Measurements from ENCODE around the gene SEPHS2. TPM values are rescaled to one million over a fixed set of nuclear protein-coding genes. Genes with fewer than 3 reads are reported as not detected.
A peak's percentile ranks its signal among the peaks of the same experiment; 100 is the strongest.

The SEPHS2 gene
- total and polyA plus RNA-seq, 2 experiments from 2014 or later = 29.7 to 43.0 TPM

DNA sequence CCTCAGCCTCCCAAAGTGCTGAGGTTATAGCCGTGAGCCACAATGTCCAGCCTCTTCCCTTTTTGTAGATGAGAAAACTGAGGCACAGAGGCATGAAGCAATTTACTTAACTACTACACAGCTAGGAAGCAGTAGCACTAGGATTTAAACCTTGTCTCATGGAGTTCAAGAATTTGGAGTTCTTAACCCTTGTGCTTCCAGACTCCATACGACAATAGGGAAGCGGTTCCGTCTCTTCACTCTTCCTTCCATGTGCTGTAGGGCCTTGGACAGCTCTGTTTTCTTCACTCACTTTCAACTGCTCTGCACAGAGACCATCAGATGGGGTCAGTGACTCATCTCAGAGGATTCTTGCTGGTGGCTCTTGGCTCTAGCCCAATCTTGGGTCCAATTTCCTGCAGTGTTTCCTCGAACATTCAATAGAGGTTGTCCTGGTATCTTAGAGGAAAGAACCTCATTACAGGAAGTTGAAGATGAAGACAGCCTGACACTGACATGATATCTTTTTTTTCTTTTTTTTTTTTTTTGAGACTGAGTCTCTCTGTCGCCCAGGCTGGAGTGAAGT is 46.2 kb upstream of the SEPHS2 start:
- H2AFZ ChIP-seq = 0 out of 2 replicates have a peak overlapping the region, but pooled peaks have one; percentile 56
- TF ChIP-seq NANOG (IDR thresholded peaks at IDR 0.05; ENCODE audit: borderline replicate concordance) = no peak
- TF ChIP-seq ZNF331 (CRISPR knock-in tag; IDR thresholded peaks at IDR 0.05; ENCODE audit: low read depth) = no peak
- TF ChIP-seq EZH2 (IDR thresholded peaks at IDR 0.05; ENCODE audit: low read depth, unreplicated experiment) = no peak
- no peak for TF ChIP-seq JUNB (IDR thresholded peaks at IDR 0.05; ENCODE audit: unreplicated experiment)
- no peak for TF ChIP-seq EZH2phosphoT487 (IDR thresholded peaks at IDR 0.05; ENCODE audit: unreplicated experiment)
- no peak for TF ChIP-seq ZNF462 (CRISPR knock-in tag; IDR thresholded peaks at IDR 0.05)
- TF ChIP-seq POLR2AphosphoS5 (IDR thresholded peaks at IDR 0.05; ENCODE audit: low read depth) = no peak
- no peak for TF ChIP-seq CREB1 (CRISPR knock-in tag; IDR thresholded peaks at IDR 0.05; ENCODE audit: low read depth)
- TF ChIP-seq, protein P1, sequence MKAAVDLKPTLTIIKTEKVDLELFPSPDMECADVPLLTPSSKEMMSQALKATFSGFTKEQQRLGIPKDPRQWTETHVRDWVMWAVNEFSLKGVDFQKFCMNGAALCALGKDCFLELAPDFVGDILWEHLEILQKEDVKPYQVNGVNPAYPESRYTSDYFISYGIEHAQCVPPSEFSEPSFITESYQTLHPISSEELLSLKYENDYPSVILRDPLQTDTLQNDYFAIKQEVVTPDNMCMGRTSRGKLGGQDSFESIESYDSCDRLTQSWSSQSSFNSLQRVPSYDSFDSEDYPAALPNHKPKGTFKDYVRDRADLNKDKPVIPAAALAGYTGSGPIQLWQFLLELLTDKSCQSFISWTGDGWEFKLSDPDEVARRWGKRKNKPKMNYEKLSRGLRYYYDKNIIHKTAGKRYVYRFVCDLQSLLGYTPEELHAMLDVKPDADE (IDR thresholded peaks at IDR 0.05) = no peak

More for the DNA sequence above, 46.2 kb upstream of the SEPHS2 start:
- no peaks in the 10 kb centered on the region for H3K4me1 ChIP-seq (ENCODE audit: insufficient read depth)
- no peaks in the 10 kb centered on the region for H3K36me3 ChIP-seq (ENCODE audit: insufficient read depth)
- H3K79me2 ChIP-seq (replicated peaks; ENCODE audit: insufficient read depth) = no peaks in the 10 kb centered on the region
- H3F3A ChIP-seq (replicated peaks; ENCODE audit: low read depth) = no peaks in the 10 kb centered on the region
- H3K4me2 ChIP-seq = no peak overlapping the region
- no peaks in the 10 kb centered on the region for H3K36me3 Mint-ChIP-seq (ENCODE audit: low read depth)
- H3K27me3 Mint-ChIP-seq (ENCODE audit: insufficient read depth, low read depth, poor library complexity) = no peaks in the 10 kb centered on the region
- H3K9me2 ChIP-seq (ENCODE audit: insufficient read depth) = no peaks in the 10 kb centered on the region
- H3K4me3 ChIP-seq = no peak overlapping the region
- H3K27ac ChIP-seq (ENCODE audit: low read depth) = no peak overlapping the region
- H4K20me1 ChIP-seq (replicated peaks; ENCODE audit: insufficient read depth) = no peaks in the 10 kb centered on the region
- no peaks in the 10 kb centered on the region for H3K9me3 Mint-ChIP-seq
- DNase-seq (ENCODE audit: low spot score) (no peak), ATAC-seq (no peak)
- H3K27me3 ChIP-seq (ENCODE audit: insufficient read depth) = no peaks in the 10 kb centered on the region
- H3K4me1 Mint-ChIP-seq = peaks cover 9% of the 10 kb centered on the region
- no peak overlapping the region for H3K4me3 Mint-ChIP-seq
- H3K27ac Mint-ChIP-seq = no peak overlapping the region
